Skin of body (tissue), 2 donors: ENCODE measurements around the gene ZC2HC1C. TPM values are rescaled to one million over a fixed set of nuclear protein-coding genes. Genes with fewer than 3 reads are reported as not detected.
"Not testable (repeated sequence)": the region's sequence is repeated elsewhere in the genome, so short reads cannot be mapped to it uniquely, and the experiment has no call there.

Experiments
- DNase-seq: peaks from one replicate; lab custom pipeline; 2025; lab: John Stamatoyannopoulos, UW
- total RNA-seq: library from RNA; depleted of rRNA; stranded (reverse); fragments of >200 nt; gene quantifications from one replicate; pipeline ENCODE4 v1.2.3, GENCODE V29; 2014

The ZC2HC1C gene
- total RNA-seq, 1 donor from 2014 or later: 0.59 TPM

GRCh38 chr14:75091251-75091650, 21.8 kb downstream of the ZC2HC1C start:
- DNase-seq: no peak

DNA sequence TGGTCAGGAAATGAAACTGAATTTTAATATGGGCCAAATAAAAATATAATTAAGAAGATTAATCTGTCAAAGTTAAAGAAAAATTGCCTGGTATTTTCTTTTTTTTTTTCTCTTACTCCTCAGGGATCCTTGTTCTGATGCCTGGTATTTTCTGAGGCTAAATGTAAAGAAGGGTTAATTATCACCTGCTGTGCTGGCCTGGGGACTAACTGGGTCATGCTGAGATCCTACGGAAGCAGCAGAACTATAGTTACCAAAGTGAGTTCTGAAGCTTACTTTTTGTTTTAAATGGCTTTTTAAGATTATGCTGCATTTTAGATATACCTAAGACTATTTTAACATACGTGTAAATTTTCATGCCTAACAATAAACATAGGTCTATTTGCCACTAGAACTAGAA, 23.3 kb downstream of the ZC2HC1C start:
- DNase-seq: no peak

- DNase-seq: no peak
These were observed 25.5 kb downstream of the ZC2HC1C start for GRCh38 chr14:75094896-75095295.

DNA sequence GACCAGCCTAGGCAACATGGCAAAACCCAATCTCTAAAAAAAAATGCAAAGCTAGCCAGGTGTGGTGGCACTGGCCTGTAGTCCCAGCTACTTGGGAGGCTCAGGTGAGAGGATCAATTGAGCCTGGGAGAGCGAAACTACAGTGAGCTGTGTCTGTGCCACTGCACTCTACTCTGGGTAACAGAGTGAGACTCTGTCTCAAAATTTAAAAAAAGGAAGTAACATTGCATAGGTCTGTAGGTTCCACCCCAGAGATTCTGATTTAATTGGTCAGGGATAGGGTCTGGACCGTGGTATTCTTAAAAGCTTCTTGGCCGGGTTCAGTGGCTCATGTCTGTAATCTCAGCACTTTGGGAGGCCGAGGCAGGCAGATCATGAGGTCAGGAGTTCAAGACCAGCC, 26.2 kb downstream of the ZC2HC1C start:
- no peak for DNase-seq

DNA sequence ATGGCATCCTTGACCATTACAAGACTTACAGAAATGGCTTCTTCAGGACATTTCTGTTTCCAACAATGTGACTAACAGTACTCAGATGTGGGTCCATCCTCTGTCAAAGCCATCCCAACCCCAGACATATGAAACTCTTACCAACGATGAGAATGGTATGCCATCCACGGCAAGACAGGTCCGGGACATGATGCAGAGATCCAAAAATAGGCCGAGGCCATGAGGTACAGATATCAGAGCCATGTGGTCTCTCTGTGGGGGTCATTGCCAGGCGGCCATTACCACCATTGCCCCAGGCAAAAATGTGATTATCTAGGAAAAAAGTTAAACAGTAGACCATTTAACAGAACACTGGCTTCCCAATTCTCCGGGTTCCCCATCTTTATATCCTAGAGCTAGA, 27.5 kb downstream of the ZC2HC1C start:
- DNase-seq: no peak

DNA sequence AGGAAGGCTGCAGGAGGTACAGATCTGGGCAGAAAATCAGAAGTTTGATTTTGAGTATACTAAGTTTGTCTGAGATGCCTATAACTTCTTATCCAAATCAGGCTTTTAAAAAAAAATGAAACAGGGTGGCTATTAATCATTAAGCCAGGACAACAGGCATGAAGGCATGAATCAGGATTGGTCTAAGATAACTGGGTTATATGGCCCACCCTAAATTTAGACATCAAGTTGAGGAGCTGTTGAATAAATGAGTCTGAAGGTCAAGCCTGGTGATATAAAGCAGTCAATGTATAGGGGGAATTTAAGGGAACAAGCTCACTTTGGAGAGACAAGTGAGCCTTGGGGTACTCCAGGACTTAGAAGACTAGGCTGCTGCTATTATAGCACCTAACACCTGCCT, 28.8 kb downstream of the ZC2HC1C start:
- DNase-seq: no peak

DNA sequence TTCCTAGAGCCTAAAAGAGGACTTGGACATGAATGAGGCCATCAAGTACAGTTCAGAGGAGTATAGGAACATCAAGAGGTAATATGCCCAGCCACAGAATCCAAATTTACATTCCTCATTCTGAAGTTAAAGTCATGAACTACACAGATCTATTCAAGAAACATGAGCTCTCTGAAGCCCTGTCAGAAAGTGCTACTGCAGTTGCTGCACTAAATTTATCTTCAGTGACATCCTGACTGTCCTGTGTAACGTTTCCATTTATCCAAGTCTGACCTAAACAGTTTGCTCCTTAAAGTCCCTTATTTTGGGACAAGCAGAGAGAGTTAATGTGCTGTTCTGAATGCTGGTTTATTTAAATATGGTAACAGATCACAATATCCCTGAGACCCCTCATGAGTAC, 29.2 kb downstream of the ZC2HC1C start:
- DNase-seq: no peak

DNA sequence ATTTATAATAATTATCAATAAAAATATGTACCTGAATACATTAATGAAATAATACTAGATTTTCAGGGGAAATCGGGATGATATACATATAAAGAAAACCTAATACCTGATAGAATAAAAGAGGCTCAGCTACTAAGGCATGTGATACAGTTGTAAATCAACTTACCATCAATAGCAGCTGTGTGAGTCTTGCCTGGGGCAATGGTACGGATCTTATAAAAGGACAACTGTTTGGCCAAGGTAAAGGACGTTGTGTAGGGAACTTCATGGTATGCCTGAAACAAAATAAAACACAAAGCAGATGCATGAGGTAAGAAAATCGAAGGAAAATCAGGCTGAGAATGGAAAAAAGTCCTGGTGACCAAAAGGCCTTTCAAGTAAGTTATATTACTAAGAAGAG, 32.0 kb downstream of the ZC2HC1C start:
- no peak for DNase-seq

GRCh38 chr14:75107186-75107585, 37.7 kb downstream of the ZC2HC1C start:
- no peak for DNase-seq

GRCh38 chr14:75109877-75110276, 40.4 kb downstream of the ZC2HC1C start:
- DNase-seq: no peak

DNA sequence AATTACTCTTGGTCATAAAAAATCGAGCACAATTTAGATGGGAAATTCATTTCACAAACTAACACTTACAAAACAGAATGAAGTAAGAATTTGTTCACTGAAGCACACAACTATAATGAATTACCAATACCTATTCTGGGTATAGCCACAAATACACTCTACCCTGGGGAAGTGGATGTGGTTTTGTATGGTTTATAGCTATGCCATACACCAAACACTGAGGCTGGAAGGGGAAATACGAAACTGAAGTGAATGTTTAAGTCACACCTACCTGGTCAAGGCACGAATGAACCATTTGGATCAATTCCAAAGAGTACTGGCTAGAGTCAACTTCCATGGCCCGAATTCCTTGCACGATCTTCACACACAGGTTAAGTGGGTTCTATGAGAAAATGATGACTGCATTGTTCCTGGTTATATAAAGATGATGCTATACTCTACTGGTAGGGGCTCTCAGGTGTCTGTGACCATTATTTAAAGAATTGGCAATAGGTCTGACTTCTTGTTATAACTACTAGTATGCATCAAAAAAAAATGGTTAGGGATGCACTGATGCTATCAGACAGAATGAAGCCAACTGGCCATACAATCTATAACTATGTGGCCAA, 44.6 kb downstream of the ZC2HC1C start:
- no peak for DNase-seq

GRCh38 chr14:75119056-75119455, 49.6 kb downstream of the ZC2HC1C start:
- no peak for DNase-seq

DNA sequence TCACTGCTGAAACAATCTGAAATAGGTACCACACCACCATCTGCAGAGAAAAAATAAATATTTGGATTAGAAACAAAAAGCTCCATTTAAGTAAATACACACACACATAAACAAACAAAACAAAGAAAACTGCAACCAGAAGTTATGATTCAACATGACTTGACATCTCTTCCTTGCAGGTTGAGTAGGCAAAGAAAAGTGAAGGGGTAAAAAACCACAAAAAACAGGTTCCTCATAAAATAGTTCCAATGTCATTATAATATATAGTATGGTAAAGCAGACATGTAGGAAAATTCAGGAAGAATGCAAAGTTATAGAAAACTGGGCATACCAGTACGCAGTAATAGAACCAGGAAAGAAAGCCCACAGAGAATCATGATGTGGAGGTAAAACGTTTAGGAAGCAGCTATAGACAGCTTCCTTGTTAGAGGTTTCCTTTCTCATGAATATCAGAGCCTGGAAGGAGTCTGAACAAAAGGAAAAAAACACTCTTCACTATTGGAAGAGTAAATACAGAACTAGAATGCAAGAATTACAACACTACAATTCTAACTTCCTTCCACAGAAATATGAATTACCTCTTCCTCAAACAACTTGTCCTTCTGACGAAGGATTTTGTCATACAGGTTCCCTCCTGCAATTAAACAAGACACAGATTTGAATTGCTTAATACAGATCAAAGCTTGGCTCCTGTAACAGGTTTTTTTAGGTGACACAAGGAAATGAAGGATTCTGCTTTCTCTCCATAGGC, 51.3 kb downstream of the ZC2HC1C start:
- no peak for DNase-seq

DNA sequence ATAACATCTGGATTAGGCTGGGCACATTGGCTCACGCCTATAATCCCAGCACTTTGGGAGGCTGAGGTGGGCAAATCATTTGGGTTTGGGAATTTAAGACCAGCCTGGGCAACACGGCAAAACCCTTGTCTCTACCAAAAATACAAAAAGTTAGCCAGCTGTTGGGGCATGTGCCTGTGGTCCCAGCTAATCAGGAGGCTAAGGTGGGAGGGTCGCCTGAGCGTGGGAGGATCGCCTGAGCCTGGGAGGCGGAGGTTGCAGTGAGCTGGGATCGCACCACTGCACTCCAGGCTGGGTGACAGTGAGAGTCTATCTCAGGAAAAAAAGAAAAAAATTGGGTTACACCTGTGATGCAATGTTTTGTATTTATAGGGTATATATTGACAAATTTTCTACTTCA, 52.1 kb downstream of the ZC2HC1C start:
- no peak for DNase-seq

GRCh38 chr14:75123991-75124390, 54.5 kb downstream of the ZC2HC1C start:
- peak; percentile 18 for DNase-seq

GRCh38 chr14:75125617-75126016, 56.2 kb downstream of the ZC2HC1C start:
- no peak for DNase-seq

DNA sequence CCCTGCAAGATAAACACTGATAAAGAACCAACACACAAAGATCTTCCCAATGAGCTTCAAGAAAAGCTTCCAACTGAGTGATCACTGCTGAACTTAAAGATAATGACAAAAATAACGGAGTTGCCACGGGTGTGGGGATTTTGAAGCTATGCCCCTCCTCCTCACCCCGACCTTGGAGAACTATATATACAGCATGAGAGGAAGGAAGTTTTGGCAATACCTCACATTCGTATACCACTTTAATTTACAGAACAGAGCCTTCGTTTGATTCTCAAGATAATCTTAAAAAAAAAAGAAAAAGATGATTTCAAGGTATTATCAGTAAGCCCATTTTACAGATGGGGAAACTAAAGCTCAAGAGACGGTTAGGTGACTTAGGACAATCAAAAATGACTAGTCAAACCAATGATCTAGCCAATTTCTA, 56.7 kb downstream of the ZC2HC1C start:
- no peak for DNase-seq

DNA sequence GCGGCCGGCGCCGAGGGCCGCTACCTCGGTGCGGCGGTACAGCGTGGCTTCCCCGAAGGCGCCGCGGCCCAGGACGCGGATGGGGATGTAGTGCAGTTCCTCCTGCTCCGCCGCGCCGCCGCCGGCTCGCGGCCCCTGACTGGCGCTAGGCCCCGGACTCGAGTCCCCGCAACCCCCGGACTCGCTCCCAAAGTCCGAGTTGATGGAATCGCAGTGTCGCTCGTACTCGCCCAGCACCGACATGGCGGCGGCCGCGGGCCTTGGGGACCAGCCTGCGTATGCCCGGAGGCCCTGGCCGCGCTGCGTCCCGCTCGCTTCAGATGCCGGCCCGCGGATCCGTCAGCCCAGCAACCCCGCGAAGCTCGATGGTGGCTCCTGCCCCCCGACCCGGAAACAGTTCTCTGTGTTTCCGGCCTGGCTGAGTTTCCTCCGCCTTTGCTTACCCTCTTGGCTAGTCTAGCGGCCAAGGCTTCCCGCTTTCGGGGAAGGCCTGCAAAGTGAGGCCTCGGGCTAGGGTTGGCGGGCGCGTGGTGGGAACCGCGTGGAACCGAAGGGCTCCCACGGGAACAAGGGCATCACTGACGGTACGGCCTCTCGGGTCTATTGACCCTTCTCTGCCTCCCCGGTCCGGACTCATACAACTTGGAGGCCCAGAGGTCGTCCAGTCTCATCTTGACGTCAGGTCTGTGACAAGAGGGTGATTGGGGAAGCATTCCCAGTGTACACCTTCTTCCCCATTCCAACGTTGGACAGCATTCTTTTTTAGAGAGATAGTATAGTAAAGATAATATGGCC, 57.4 kb downstream of the ZC2HC1C start, which contains the start of gene NEK9:
Gene NEK9, minus strand, starts transcription at position 370 of the 795 bp plus-strand sequence. Its CDS starts 127 bp downstream, at position 243.
- DNase-seq: peak; percentile 83

DNA sequence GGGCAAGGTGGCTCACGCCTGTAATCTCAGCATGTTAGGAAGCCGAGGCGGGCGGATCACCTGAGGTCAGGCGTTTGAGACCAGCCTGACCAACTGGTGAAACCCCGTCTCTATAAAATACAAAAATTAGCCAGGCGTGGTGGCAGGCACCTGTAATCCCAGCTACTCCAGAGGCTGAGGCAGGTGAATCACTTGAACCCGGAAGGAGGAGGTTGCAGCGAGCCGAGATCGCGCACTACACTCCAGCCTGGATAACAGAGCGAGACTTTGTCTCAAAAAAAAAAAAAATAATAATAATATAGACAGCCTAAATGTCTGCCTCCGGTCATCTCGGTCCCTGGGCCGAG, 58.0 kb downstream of the ZC2HC1C start:
- DNase-seq: not testable (repeated sequence)

GRCh38 chr14:75127903-75128595, 58.6 kb downstream of the ZC2HC1C start:
- no peak for DNase-seq

GRCh38 chr14:75128596-75128990, 59.2 kb downstream of the ZC2HC1C start:
- no peak for DNase-seq
